Measurements from ENCODE around the gene TBX1. TPM values are rescaled to one million over a fixed set of nuclear protein-coding genes. Genes with fewer than 3 reads are reported as not detected.
"Not testable (repeated sequence)": the region's sequence is repeated elsewhere in the genome, so short reads cannot be mapped to it uniquely, and the experiment has no call there.

Gene TBX1
- total RNA-seq, 1 experiment from 2014 or later: not detected

GRCh38 chr22:19774628-19775027, 14.1 kb downstream of the TBX1 start:
- no peak for TF ChIP-seq CTCF (IDR thresholded peaks at IDR 0.05; ENCODE audit: unreplicated experiment)
- CTCF ChIA-PET: no interaction called here

GRCh38 chr22:19775496-19776325, 15.1 kb downstream of the TBX1 start:
- intact Hi-C loops (cut with micrococcal nuclease; ENCODE audit: unreplicated experiment): no loop called here
- CTCF ChIA-PET: interaction anchor here (0.6 kb wide), 1 partner anchor 10 kb away, joined by 3 read pairs; no protein-coding TSS in a partner anchor

More at GRCh38 chr22:19774628-19775027, 14.1 kb downstream of the TBX1 start:
- H3K27me3 Mint-ChIP-seq (ENCODE audit: unreplicated experiment): peaks cover 55% of the 10 kb centered on the region
- peaks cover under 1% of the 10 kb centered on the region for H3K4me1 Mint-ChIP-seq (ENCODE audit: low read depth, unreplicated experiment)
- intact Hi-C loops (cut with micrococcal nuclease; ENCODE audit: unreplicated experiment): no loop called here
- no peak for DNase-seq
- H3K27ac Mint-ChIP-seq (ENCODE audit: unreplicated experiment): no peak overlapping the region
- BruUV-seq (replicated peaks): no TSS peak
- H3K4me3 Mint-ChIP-seq (ENCODE audit: low read depth, unreplicated experiment): no peak overlapping the region
- H3K36me3 Mint-ChIP-seq (ENCODE audit: insufficient read depth, unreplicated experiment): no peaks in the 10 kb centered on the region
- no peaks in the 10 kb centered on the region for H3K9me3 Mint-ChIP-seq (ENCODE audit: low read depth, unreplicated experiment)

GRCh38 chr22:19776433-19777031, 16.0 kb downstream of the TBX1 start:
- no TSS peak for BruUV-seq (replicated peaks)
- Mint-ChIP-seq H3K27me3 (ENCODE audit: unreplicated experiment) (peaks cover 36% of the 10 kb centered on the region), H3K27ac (ENCODE audit: unreplicated experiment) (no peak overlapping the region), H3K36me3 (ENCODE audit: insufficient read depth, unreplicated experiment) (no peaks in the 10 kb centered on the region), H3K4me1 (ENCODE audit: low read depth, unreplicated experiment) (peaks cover 10% of the 10 kb centered on the region), H3K9me3 (ENCODE audit: low read depth, unreplicated experiment) (no peaks in the 10 kb centered on the region), H3K4me3 (ENCODE audit: low read depth, unreplicated experiment) (no peak overlapping the region)
- CTCF ChIA-PET: no interaction called here
- no peak for DNase-seq
- TF ChIP-seq CTCF (IDR thresholded peaks at IDR 0.05; ENCODE audit: unreplicated experiment): no peak
- intact Hi-C loops (cut with micrococcal nuclease; ENCODE audit: unreplicated experiment): no loop called here

More at GRCh38 chr22:19775496-19776325, 15.1 kb downstream of the TBX1 start:
- H3K4me1 Mint-ChIP-seq (ENCODE audit: low read depth, unreplicated experiment): peaks cover 10% of the 10 kb centered on the region
- DNase-seq: no peak
- no peak overlapping the region for H3K4me3 Mint-ChIP-seq (ENCODE audit: low read depth, unreplicated experiment)
- BruUV-seq (replicated peaks): no TSS peak
- no peak overlapping the region for H3K27ac Mint-ChIP-seq (ENCODE audit: unreplicated experiment)
- no peaks in the 10 kb centered on the region for H3K36me3 Mint-ChIP-seq (ENCODE audit: insufficient read depth, unreplicated experiment)
- peaks cover 44% of the 10 kb centered on the region for H3K27me3 Mint-ChIP-seq (ENCODE audit: unreplicated experiment)
- TF ChIP-seq CTCF (IDR thresholded peaks at IDR 0.05; ENCODE audit: unreplicated experiment): no peak
- no peaks in the 10 kb centered on the region for H3K9me3 Mint-ChIP-seq (ENCODE audit: low read depth, unreplicated experiment)

- CTCF ChIA-PET; BruUV-seq (replicated peaks); H3K9me3 Mint-ChIP-seq (ENCODE audit: low read depth, unreplicated experiment); DNase-seq; H3K4me3 Mint-ChIP-seq (ENCODE audit: low read depth, unreplicated experiment); H3K4me1 Mint-ChIP-seq (ENCODE audit: low read depth, unreplicated experiment); H3K27ac Mint-ChIP-seq (ENCODE audit: unreplicated experiment); intact Hi-C loops (cut with micrococcal nuclease; ENCODE audit: unreplicated experiment); H3K36me3 Mint-ChIP-seq (ENCODE audit: insufficient read depth, unreplicated experiment): not testable (repeated sequence)
- H3K27me3 Mint-ChIP-seq (ENCODE audit: unreplicated experiment): peaks cover 30% of the 10 kb centered on the region
Observed at GRCh38 chr22:19777192-19777591, 16.6 kb downstream of the TBX1 start.

GRCh38 chr22:19779011-19779421, 18.4 kb downstream of the TBX1 start:
- intact Hi-C loops (cut with micrococcal nuclease; ENCODE audit: unreplicated experiment): no loop called here
- H3K36me3 Mint-ChIP-seq (ENCODE audit: insufficient read depth, unreplicated experiment): no peaks in the 10 kb centered on the region
- CTCF ChIA-PET: no interaction called here
- H3K9me3 Mint-ChIP-seq (ENCODE audit: low read depth, unreplicated experiment): no peaks in the 10 kb centered on the region
- no peak overlapping the region for H3K4me3 Mint-ChIP-seq (ENCODE audit: low read depth, unreplicated experiment)
- peaks cover 10% of the 10 kb centered on the region for H3K4me1 Mint-ChIP-seq (ENCODE audit: low read depth, unreplicated experiment)
- DNase-seq: no peak
- no peak for TF ChIP-seq CTCF (IDR thresholded peaks at IDR 0.05; ENCODE audit: unreplicated experiment)
- no peak overlapping the region for H3K27ac Mint-ChIP-seq (ENCODE audit: unreplicated experiment)
- BruUV-seq (replicated peaks): no TSS peak
- peaks cover 11% of the 10 kb centered on the region for H3K27me3 Mint-ChIP-seq (ENCODE audit: unreplicated experiment)

Data from Calu3 (cell line).